Activated CD8-positive, alpha-beta memory T cell treated with anti-CD3 and anti-CD28 coated beads, Interleukin-2, amount 50 U/mL, for 1 hour (primary cell): ENCODE results near the gene LCOR.
"Not testable (repeated sequence)": the region's sequence is repeated elsewhere in the genome, so short reads cannot be mapped to it uniquely, and the experiment has no call there.

Experiments used
- DNase-seq: peaks from one replicate; pipeline ENCODE4 v3.0.0-alpha.2; 2020; ENCODE audit errors: extremely low read depth

LCOR gene

GRCh38 chr10:96840841-96841518 is 8.9 kb downstream of the LCOR start:
- DNase-seq, result no peak

DNA sequence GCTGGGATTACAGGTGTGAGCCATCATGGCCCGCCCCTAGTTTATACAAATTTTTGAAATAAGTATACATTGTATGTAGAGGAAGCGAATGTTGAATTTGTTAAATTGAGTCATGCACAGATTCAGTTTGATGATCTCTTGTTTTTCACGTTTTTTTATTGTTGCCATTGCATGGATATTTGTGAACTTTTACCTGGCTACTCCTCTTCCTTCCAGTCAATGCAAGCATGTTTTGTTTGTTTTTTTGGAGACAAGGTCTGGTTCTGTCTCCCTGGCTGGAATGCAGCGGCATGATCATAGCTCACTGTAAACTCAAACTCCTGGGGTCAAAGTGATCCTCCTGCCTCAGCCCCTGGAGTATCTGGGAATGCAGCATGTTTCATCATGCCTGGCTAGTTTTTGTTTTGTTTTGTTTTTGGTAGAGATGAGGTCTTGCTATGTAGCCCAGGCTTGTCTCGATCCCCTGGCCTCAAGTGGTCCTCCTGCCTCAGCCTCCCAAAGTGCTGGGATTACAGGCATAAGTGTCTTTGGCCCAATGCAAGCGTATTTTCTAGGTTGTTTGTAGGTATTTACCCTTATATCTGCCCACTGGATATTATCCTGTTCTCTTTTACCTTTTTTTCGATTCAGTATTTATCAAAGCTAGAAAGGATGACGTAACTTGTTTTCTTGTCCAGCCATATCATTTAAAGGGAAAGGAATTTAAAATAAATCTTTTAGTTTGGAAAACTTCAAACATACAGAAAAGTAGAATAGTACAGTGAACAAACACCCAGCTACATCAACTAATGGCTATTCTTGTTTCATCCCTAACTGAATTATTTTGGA is 11.0 kb downstream of the LCOR start:
- no peak for DNase-seq

GRCh38 chr10:96843823-96844222 is 11.7 kb downstream of the LCOR start:
- no peak for DNase-seq

GRCh38 chr10:96846395-96846794 is 14.3 kb downstream of the LCOR start:
- no peak for DNase-seq

DNA sequence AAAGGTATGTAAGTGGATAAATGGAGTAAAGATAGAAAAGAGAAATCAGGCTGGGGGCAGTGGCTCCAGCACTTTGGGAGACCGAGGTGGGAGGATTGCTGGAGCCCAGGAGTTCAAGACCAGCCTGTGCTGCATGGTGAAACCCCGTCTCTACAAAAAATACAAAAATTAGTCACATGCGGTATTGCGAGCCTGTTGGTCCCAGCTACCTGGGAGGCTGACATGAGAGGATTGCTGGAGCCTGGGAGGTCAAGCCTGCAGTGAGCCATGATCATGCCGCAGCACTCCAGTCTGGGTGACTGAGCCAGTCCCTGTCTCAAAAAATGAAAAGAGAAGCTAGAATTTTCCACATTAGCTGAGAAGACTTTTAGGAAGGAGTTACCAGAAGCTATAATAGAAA is 14.8 kb downstream of the LCOR start:
- no peak for DNase-seq

DNA sequence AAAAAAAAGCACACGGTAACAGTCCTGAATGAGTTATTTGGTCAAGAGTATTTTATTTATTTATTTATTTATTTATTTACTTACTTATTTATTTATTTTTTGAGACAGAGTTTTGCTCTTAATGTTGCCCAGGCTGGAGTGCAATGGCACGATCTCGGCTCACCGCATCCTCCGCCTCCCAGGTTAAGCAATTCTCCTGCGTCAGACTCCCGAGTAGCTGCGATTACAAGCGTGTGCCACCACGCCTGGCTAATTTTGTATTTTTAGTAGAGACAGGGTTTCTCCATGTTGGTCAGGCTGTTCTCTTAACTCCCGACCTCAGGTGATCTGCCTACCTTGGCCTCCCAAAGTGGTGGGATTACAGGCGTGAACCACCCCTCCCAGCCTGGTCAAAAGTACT is 15.3 kb downstream of the LCOR start:
- not testable (repeated sequence) for DNase-seq

- no peak for DNase-seq
Observed at GRCh38 chr10:96850113-96850512, 18.0 kb downstream of the LCOR start.

GRCh38 chr10:96850825-96851224 is 18.7 kb downstream of the LCOR start:
- DNase-seq, result no peak

GRCh38 chr10:96851281-96851680 is 19.2 kb downstream of the LCOR start:
- no peak for DNase-seq

DNA sequence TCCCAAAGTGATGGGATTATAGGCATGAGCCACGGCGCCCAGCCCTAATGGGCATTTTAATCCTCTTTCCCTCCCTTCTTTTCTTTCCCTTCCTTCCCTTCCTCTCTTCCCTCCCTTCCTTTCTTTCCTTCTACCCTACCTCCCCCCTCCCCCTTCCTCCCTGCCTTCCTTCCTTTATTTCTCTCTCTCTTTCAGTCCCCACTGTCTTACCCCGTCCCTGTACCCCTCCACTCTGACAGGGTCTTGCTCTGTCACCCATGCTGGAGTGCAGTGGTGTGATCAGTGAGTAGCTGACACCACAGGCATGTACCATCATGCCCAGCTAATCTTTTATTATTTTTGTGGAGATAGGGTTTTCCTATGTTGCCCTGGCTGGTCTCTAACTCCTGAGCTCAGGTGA is 24.2 kb downstream of the LCOR start:
- no peak for DNase-seq

DNA sequence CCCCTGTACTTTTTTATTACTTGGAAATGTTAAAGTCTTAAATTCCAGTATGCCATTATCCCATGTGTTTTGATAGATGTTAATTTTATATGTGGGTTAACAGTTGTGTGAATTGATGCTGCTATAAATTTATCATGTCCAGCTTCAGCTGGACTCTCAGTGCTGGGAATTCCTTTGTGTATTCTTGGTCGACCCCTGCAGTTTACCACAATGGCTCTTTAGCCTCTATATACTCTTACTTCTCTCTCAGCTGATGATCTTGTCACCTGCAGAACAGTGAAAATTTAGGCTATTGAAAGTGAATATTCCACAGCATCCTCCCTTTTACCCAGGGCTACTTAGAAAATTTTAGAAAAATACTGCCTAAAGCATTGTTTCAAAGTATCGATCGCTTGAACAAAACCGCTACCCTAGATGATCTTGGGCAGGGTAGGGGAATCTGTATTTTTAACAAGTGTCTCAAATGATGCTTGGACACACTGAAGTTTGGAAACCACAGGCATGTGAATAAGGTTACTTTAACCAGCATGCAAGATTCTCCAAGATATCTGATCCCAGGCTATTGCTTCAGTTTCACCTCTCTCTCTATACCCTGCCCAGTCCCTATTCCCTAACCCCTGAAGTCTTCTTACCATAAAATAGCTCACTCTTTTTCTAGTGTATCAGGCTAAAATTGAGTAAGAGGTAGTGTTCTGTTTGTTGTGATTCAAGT is 25.4 kb downstream of the LCOR start:
- DNase-seq, result no peak

- no peak for DNase-seq
Observed at GRCh38 chr10:96858038-96858705, 26.1 kb downstream of the LCOR start.

- no peak for DNase-seq
Observed at GRCh38 chr10:96858706-96859050, 26.6 kb downstream of the LCOR start.

DNA sequence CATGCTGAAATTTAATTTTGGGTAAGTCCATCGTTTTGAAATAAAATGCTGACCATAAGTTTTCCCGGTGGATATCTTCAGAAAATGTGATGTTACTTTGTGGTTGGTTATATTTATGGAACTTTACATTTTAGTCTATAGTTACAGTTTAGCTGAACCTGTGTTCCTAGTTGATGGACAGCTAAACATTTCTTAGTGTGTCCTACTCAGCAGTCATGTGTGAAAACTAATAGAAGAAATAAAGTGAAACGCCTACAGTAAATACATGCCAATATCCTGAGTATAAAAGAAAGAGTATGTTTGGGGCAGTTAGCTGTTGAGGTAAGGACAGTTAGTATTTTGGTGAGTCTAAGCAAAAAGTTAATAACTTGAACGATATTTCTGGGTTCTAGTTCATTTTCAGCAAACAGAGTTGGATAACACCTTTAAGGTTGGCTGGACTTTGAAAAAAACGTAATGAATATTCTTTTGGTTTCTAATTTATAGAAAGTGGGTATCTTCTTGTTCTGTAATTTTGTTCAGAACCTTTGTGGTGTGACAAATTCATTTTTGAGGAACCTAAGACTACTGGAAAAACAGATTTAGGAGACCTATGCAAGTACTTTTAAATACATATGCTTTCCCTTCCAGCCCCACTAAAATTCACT is 28.7 kb downstream of the LCOR start:
- DNase-seq, result no peak

DNA sequence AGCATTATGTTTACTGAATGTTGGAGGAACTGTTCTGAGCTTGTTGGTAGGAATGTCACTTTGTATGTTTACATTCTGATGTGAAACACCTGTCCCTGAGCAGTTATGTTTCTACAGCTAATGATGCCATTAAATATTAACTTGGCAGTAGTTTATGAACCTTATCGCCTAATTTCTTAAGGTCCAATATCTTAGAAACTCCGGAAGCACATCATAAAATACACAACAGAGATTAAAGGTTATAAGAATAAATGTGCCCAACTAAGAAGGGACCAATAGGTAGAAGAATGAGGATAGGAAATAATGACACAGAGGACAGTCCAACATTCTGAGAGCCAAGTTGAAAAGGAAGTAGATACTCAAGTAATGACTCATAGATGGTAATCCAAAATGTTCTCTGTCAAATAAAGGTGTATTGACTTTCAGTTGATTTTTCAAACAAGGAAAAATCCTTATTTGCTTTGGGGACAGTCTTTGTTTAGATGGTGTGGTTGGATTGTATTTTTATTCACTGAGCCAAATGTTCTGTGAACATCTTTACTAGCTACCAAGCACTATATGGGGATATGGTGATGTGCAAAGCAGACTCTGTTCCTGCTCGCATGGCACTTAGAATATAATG is 31.9 kb downstream of the LCOR start:
- DNase-seq, result no peak

- DNase-seq, result no peak
Observed at GRCh38 chr10:96873086-96873485, 41.0 kb downstream of the LCOR start.

- no peak for DNase-seq
Observed at GRCh38 chr10:96873756-96874467, 41.8 kb downstream of the LCOR start.

DNA sequence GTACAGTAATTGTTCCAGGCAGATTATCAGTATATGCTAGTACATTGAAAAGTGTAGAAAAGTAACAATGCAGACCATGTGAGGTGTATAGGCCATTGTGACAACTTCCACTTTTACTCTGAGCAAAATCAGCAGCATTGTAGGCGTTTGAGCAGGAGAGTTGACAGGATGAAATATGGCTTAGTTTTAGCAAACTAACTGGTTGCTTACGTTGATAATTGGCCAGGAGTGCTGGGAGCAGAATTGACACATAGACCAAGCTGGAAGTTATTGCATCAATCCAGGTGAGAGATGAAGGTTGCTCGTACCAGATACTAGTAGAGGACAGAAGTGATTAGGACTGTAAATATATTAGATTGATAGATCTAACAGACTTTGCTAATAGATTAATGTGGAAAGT is 46.0 kb downstream of the LCOR start:
- DNase-seq, result no peak

- DNase-seq, result no peak
Observed at GRCh38 chr10:96880575-96880974, 48.5 kb downstream of the LCOR start.

- no peak for DNase-seq
Observed at GRCh38 chr10:96889415-96890171, 57.5 kb downstream of the LCOR start.
